ENCODE results near the gene CDH13. TPM values are rescaled to one million over a fixed set of nuclear protein-coding genes. Genes with fewer than 3 reads are reported as not detected.

Gene CDH13
- total RNA-seq, 1 donor from 2014 or later: not detected

DNA sequence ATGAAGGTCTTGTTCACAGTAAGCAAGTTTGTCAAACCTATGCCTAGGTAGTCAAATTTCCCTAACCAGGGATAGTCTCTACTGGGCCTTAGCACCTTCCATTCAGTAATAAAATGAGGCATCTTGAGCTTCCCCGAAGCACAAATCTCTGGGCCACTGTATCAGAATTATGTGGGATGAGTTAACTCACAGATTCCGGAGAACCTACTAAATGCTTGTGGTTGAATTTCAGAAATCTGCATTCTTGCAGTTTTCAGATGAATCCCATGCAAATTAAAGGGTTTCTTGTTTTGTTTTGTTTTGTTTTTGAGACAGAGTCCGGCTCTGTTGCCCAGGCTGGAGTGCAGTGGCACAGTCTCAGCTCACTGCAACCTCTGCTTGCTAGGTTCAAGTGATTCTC is 702.2 kb downstream of the CDH13 start:
- ATAC-seq (ENCODE audit: low read depth) (no peak), DNase-seq (no peak)
- TF ChIP-seq, protein P1, sequence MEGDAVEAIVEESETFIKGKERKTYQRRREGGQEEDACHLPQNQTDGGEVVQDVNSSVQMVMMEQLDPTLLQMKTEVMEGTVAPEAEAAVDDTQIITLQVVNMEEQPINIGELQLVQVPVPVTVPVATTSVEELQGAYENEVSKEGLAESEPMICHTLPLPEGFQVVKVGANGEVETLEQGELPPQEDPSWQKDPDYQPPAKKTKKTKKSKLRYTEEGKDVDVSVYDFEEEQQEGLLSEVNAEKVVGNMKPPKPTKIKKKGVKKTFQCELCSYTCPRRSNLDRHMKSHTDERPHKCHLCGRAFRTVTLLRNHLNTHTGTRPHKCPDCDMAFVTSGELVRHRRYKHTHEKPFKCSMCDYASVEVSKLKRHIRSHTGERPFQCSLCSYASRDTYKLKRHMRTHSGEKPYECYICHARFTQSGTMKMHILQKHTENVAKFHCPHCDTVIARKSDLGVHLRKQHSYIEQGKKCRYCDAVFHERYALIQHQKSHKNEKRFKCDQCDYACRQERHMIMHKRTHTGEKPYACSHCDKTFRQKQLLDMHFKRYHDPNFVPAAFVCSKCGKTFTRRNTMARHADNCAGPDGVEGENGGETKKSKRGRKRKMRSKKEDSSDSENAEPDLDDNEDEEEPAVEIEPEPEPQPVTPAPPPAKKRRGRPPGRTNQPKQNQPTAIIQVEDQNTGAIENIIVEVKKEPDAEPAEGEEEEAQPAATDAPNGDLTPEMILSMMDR (IDR thresholded peaks at IDR 0.05): no peak
- ChIA-PET CTCF (no interaction called here), POLR2A (no interaction called here)
- no peaks in the 10 kb centered on the region for H3K9me3 Mint-ChIP-seq
- intact Hi-C loops (cut with micrococcal nuclease): no loop called here
- no peaks in the 10 kb centered on the region for H3K36me3 Mint-ChIP-seq (ENCODE audit: low read depth)
- H3K27ac Mint-ChIP-seq: no peak overlapping the region
- H3K4me1 Mint-ChIP-seq: no peaks in the 10 kb centered on the region
- no peak overlapping the region for H3K4me3 Mint-ChIP-seq
- peaks cover 6% of the 10 kb centered on the region for H3K27me3 Mint-ChIP-seq

DNA sequence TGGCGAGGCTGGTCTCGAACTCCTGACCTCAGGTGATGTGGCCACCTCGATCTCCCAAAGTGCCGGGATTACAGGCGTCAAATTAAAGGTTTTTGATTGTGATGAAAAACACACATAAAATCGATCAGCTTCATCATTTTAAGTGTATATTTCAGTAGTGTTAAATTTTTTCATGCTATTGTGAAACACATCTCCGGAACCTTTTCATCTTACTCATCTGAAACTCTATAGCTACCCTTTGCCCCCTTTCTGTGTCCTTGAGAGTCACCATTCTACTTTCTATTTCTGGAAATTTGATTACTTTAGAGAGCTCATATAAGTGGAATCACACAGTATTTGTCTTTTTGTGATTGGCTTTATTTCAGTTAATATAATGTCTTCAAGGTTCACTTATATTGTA is 702.7 kb downstream of the CDH13 start:
- ATAC-seq (ENCODE audit: low read depth) (no peak), DNase-seq (no peak)
- POLR2A ChIA-PET: no interaction called here
- H3K27me3 Mint-ChIP-seq: peaks cover 6% of the 10 kb centered on the region
- H3K9me3 Mint-ChIP-seq: no peaks in the 10 kb centered on the region
- TF ChIP-seq, protein P1 (IDR thresholded peaks at IDR 0.05): no peak
- intact Hi-C loops (cut with micrococcal nuclease): no loop called here
- H3K4me3 Mint-ChIP-seq: no peak overlapping the region
- CTCF ChIA-PET: no interaction called here
- no peaks in the 10 kb centered on the region for H3K4me1 Mint-ChIP-seq
- no peak overlapping the region for H3K27ac Mint-ChIP-seq
- no peaks in the 10 kb centered on the region for H3K36me3 Mint-ChIP-seq (ENCODE audit: low read depth)

GRCh38 chr16:83330251-83330650 is 703.5 kb downstream of the CDH13 start:
- no peak for ATAC-seq (ENCODE audit: low read depth)
- Mint-ChIP-seq H3K27me3 (peaks cover 6% of the 10 kb centered on the region), H3K36me3 (ENCODE audit: low read depth) (no peaks in the 10 kb centered on the region), H3K9me3 (no peaks in the 10 kb centered on the region), H3K4me1 (no peaks in the 10 kb centered on the region), H3K4me3 (no peak overlapping the region), H3K27ac (no peak overlapping the region)
- ChIA-PET POLR2A (no interaction called here), CTCF (no interaction called here)
- TF ChIP-seq, protein P1 (IDR thresholded peaks at IDR 0.05): no peak
- no peak for DNase-seq
- intact Hi-C loops (cut with micrococcal nuclease): no loop called here

DNA sequence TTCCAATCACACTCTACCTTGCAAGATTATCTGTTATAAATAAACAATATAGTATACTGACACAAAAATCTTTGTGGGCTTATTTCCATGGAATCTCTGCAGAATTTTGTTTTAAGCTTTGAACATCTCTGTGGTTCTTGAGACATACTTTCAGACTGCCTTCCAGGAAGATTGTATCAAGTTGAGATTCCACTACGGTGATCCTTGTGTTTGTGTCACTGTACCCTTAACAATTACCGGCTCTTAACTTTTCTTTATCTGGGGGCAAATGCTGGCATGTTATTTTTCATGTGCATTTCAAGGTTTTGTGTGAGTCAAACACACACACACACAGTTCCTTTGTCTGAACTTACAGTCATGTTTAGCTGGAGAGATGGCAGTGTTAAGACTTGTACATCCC is 708.3 kb downstream of the CDH13 start:
- DNase-seq: no peak
- no peaks in the 10 kb centered on the region for H3K9me3 Mint-ChIP-seq
- TF ChIP-seq, protein P1 (IDR thresholded peaks at IDR 0.05): no peak
- intact Hi-C loops (cut with micrococcal nuclease): no loop called here
- ATAC-seq (ENCODE audit: low read depth): no peak
- POLR2A ChIA-PET: no interaction called here
- no peaks in the 10 kb centered on the region for H3K4me1 Mint-ChIP-seq
- H3K4me3 Mint-ChIP-seq: no peak overlapping the region
- H3K36me3 Mint-ChIP-seq (ENCODE audit: low read depth): no peaks in the 10 kb centered on the region
- H3K27ac Mint-ChIP-seq: no peak overlapping the region
- no peaks in the 10 kb centered on the region for H3K27me3 Mint-ChIP-seq
- CTCF ChIA-PET: no interaction called here

DNA sequence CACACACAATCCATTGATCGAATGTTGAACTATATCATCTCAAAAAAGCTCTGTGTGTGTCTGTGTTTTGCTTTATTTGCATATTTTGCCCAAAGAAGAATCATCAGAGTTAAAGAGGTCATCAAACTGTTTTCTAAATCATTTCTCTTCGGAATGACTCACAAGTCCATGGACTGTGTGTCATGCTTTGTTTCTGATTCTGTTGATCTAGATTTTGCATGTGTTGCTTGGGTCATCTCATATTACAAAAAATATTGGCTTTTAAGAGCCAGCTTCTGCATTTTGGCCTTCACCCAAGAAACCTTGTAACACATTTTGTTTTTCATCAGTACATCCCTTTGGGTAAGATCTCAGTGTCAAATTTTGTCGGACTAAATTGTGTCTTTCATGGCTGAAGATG is 709.8 kb downstream of the CDH13 start:
- no peak overlapping the region for H3K4me3 Mint-ChIP-seq
- POLR2A ChIA-PET: no interaction called here

More for the DNA sequence above, 709.8 kb downstream of the CDH13 start:
- intact Hi-C loops (cut with micrococcal nuclease): no loop called here
- no peak for ATAC-seq (ENCODE audit: low read depth)
- no peaks in the 10 kb centered on the region for H3K9me3 Mint-ChIP-seq
- no peak overlapping the region for H3K27ac Mint-ChIP-seq
- no peaks in the 10 kb centered on the region for H3K27me3 Mint-ChIP-seq
- DNase-seq: no peak
- CTCF ChIA-PET: no interaction called here
- no peaks in the 10 kb centered on the region for H3K36me3 Mint-ChIP-seq (ENCODE audit: low read depth)
- TF ChIP-seq, protein P1 (IDR thresholded peaks at IDR 0.05): no peak
- H3K4me1 Mint-ChIP-seq: no peaks in the 10 kb centered on the region

Measured in activated B cell treated with CpG ODN at 0.5 μM for 24 hours (primary cell).